Activated naive CD4-positive, alpha-beta T cell treated with Interleukin-2 at 50 U/mL for 16 hours (primary cell): ENCODE measurements around the gene CHRD.
"Not testable (repeated sequence)": the region's sequence is repeated elsewhere in the genome, so short reads cannot be mapped to it uniquely, and the experiment has no call there.

Experiments used
- DNase-seq: peaks from one replicate; pipeline ENCODE4 v3.0.0-alpha.2; 2020

Gene CHRD

GRCh38 chr3:184379358-184380184 lies at the start of gene CHRD:
TSS of gene CHRD (plus strand) at chr3:184380054. CDS start at chr3:184380319, 265 bp downstream.
- DNase-seq: no peak

GRCh38 chr3:184332370-184333090 lies 47.3 kb upstream of the CHRD start:
- DNase-seq: no peak

- DNase-seq: no peak
These were observed 46.7 kb upstream of the CHRD start for GRCh38 chr3:184333190-184333589.

GRCh38 chr3:184333700-184334099 lies 46.2 kb upstream of the CHRD start:
- DNase-seq: no peak

- peak; percentile 49 for DNase-seq
These were observed 45.2 kb upstream of the CHRD start for GRCh38 chr3:184334470-184335158.

- no peak for DNase-seq
These were observed 44.6 kb upstream of the CHRD start for GRCh38 chr3:184335291-184335660.

- DNase-seq: peak; percentile 87
These were observed 44.0 kb upstream of the CHRD start for GRCh38 chr3:184335661-184336546.

- no peak for DNase-seq
These were observed 43.1 kb upstream of the CHRD start for GRCh38 chr3:184336547-184337398.

- no peak for DNase-seq
These were observed 42.5 kb upstream of the CHRD start, which contains the start of gene FAM131A for GRCh38 chr3:184337399-184337714. TSS of gene FAM131A (plus strand) at chr3:184337600. CDS start at chr3:184337631, 31 bp downstream.

- DNase-seq: no peak
These were observed 41.9 kb upstream of the CHRD start for GRCh38 chr3:184337981-184338380.

GRCh38 chr3:184338511-184338945 lies 41.3 kb upstream of the CHRD start:
- DNase-seq: no peak

- no peak for DNase-seq
These were observed 40.9 kb upstream of the CHRD start for GRCh38 chr3:184339001-184339400.

GRCh38 chr3:184339451-184340135 lies 40.3 kb upstream of the CHRD start:
- DNase-seq: not testable (repeated sequence)

- no peak for DNase-seq
These were observed 37.9 kb upstream of the CHRD start for GRCh38 chr3:184341925-184342324.

- no peak for DNase-seq
These were observed 36.5 kb upstream of the CHRD start for GRCh38 chr3:184343200-184343876.

- no peak for DNase-seq
These were observed 35.1 kb upstream of the CHRD start for GRCh38 chr3:184344579-184345316.

- DNase-seq: no peak
These were observed 34.3 kb upstream of the CHRD start for GRCh38 chr3:184345317-184346144.

- DNase-seq: no peak
These were observed 33.2 kb upstream of the CHRD start for GRCh38 chr3:184346480-184347190.
